SH-SY5Y (cell line): Measurements from ENCODE around the gene MRPL18.

Source experiments
- GATA2 ChIP-seq: IDR thresholded peaks from 2 replicates; pipeline ENCODE4 v1.6.1; 2011; ENCODE audit warnings: mild to moderate bottlenecking, low read depth, low read length
- GATA3 ChIP-seq: IDR thresholded peaks from 2 replicates; pipeline ENCODE4 v1.6.1; 2011; ENCODE audit warnings: low read depth, mild to moderate bottlenecking, low read length, moderate library complexity

DNA sequence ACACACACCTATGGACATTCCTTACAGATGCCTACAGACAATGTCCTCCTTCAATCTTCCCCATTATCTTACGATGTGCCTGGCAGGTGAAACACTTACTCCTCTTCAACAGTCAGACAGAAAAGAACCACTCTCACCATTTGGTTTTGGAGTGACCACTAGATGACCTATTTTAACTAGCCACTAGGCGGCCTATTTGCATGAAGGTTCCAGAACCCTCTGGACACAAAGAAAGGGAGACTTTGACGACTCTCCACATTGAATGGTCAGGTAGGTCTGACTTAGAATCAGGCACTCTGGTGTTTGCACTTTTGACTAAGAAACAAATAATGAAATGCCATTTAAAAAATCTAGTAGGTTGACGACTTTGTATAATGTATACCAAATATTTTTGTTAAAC lies 51.8 kb downstream of the MRPL18 start:
- TF ChIP-seq GATA3, result no peak
- TF ChIP-seq GATA2, result no peak
